ENCODE measurements around the gene OR4K2. TPM values are rescaled to one million over a fixed set of nuclear protein-coding genes. Genes with fewer than 3 reads are reported as not detected.

The OR4K2 gene
- total RNA-seq, 1 donor from 2014 or later = not detected

DNA sequence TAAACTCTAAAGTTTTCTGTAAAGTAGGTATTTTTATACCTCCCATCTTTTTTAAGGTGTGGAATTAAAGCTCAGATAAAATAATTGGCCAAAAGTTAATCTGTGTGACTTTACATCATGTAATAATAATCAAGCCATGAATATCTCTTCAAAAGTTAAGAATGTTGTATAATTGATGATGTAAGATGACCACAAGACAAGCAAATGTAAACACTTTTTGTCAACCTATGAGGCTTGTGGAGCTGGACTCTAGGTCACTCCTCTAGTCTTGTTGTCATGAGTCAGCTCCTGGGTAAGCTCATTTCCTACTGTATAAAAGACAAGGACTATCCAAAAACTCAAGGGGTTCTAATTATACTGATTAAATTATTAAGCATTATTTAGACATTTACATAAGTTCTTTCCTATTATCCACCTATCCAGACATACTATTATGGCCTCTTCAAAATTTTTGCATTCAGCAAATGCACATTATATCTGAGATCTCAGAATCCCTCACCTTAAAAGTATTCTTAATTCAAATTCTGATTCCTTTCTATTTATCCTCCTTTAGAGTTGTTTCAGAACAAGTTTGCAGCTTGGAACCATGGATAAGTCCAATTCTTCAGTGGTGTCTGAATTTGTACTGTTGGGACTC is 45.2 kb downstream of the OR4K2 start, which contains the start of gene OR4K5:
Gene OR4K5, plus strand, starts transcription at position 587 of the 637 bp plus-strand sequence. Its CDS starts 0 bp downstream, at position 587.
- Mint-ChIP-seq H3K9me3 (peaks cover 2% of the 10 kb centered on the region), H3K27me3 (ENCODE audit: low read depth) (no peaks in the 10 kb centered on the region), H3K36me3 (ENCODE audit: low read depth) (peaks cover 2% of the 10 kb centered on the region), H3K27ac (ENCODE audit: unreplicated experiment) (no peak within 1 kb of the TSS), H3K4me3 (no peak within 1 kb of the TSS), H3K4me1 (no peaks in the 10 kb centered on the region)
- DNase-seq (ENCODE audit: low read depth, low spot score) = no peak
- TF ChIP-seq, protein P1, sequence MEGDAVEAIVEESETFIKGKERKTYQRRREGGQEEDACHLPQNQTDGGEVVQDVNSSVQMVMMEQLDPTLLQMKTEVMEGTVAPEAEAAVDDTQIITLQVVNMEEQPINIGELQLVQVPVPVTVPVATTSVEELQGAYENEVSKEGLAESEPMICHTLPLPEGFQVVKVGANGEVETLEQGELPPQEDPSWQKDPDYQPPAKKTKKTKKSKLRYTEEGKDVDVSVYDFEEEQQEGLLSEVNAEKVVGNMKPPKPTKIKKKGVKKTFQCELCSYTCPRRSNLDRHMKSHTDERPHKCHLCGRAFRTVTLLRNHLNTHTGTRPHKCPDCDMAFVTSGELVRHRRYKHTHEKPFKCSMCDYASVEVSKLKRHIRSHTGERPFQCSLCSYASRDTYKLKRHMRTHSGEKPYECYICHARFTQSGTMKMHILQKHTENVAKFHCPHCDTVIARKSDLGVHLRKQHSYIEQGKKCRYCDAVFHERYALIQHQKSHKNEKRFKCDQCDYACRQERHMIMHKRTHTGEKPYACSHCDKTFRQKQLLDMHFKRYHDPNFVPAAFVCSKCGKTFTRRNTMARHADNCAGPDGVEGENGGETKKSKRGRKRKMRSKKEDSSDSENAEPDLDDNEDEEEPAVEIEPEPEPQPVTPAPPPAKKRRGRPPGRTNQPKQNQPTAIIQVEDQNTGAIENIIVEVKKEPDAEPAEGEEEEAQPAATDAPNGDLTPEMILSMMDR (conservative IDR thresholded peaks at IDR 0.05) = no peak

GRCh38 chr14:19930617-19931016 is 55.7 kb downstream of the OR4K2 start, which contains the start of gene OR4K1:
OR4K1 (plus strand) TSS chr14:19930917; CDS start chr14:19935667, 4,750 bp downstream.
- TF ChIP-seq, protein P1 (conservative IDR thresholded peaks at IDR 0.05) = no peak
- no peak within 1 kb of the TSS for H3K4me3 Mint-ChIP-seq
- no peak for DNase-seq (ENCODE audit: low read depth, low spot score)
- H3K36me3 Mint-ChIP-seq (ENCODE audit: low read depth) = peaks cover 4% of the 10 kb centered on the region
- peaks cover 24% of the 10 kb centered on the region for H3K9me3 Mint-ChIP-seq
- H3K27me3 Mint-ChIP-seq (ENCODE audit: low read depth) = no peaks in the 10 kb centered on the region
- H3K27ac Mint-ChIP-seq (ENCODE audit: unreplicated experiment) = no peak within 1 kb of the TSS
- H3K4me1 Mint-ChIP-seq = no peaks in the 10 kb centered on the region

Other genes starting within 250 kb of the OR4K2 start
- gene OR11H2, start 161.3 kb upstream of the OR4K2 start, total RNA-seq = not detected in 2 replicates
- gene OR4Q3, start 131.6 kb upstream of the OR4K2 start, total RNA-seq = not detected in 2 replicates
- gene OR4M1, start 101.6 kb upstream of the OR4K2 start, total RNA-seq = not detected in 2 replicates
- gene OR4N2, start 71.4 kb upstream of the OR4K2 start, total RNA-seq = not detected in 2 replicates
- gene OR4K5, start 45.5 kb downstream of the OR4K2 start, total RNA-seq = not detected in 2 replicates
- gene OR4K1, start 55.8 kb downstream of the OR4K2 start, total RNA-seq = not detected in 2 replicates
- not detected in 2 replicates for gene OR4K15, start 100.4 kb downstream of the OR4K2 start, total RNA-seq
- not detected in 2 replicates for gene OR4Q2, start 127.0 kb downstream of the OR4K2 start, total RNA-seq
- gene OR4K14, start 144.2 kb downstream of the OR4K2 start, total RNA-seq = not detected in 2 replicates
- not detected in 2 replicates for gene OR4K13, start 160.9 kb downstream of the OR4K2 start, total RNA-seq
- not detected in 2 replicates for gene OR4L1, start 184.9 kb downstream of the OR4K2 start, total RNA-seq
- not detected in 2 replicates for gene OR4K17, start 235.6 kb downstream of the OR4K2 start, total RNA-seq